ENCODE data around the gene FBXO27. TPM values are rescaled to one million over a fixed set of nuclear protein-coding genes. Genes with fewer than 3 reads are reported as not detected.

Gene FBXO27
- total and polyA plus RNA-seq, 2 of the 8 experiments (the other 6 are each of a cell fraction or from before 2014, with no cell fraction given) = 10.9 to 25.5 TPM

GRCh38 chr19:38993271-38993670, 39.1 kb downstream of the FBXO27 start:
- FAIRE-seq = no peak
- no peak overlapping the region for H3K56ac ChIP-seq (replicated peaks; ENCODE audit: insufficient read length, low read depth, low read length)
- no peaks in the 10 kb centered on the region for H3K23me2 ChIP-seq (ENCODE audit: low read depth, low read length)
- H2BK120ac ChIP-seq (replicated peaks; ENCODE audit: low read depth, low read length) = no peak overlapping the region
- H4K91ac ChIP-seq (replicated peaks; ENCODE audit: insufficient read length, low read length) = no peak overlapping the region
- H3K79me2 ChIP-seq (ENCODE audit: control insufficient read depth in 1 of 2, insufficient read depth in 2 of 2, low read length in 2 of 2) = no peaks in the 10 kb centered on the region
- no peak overlapping the region for H2BK12ac ChIP-seq (ENCODE audit: low read depth, low read length)
- no peak overlapping the region for H2BK15ac ChIP-seq (ENCODE audit: low read length)
- H2BK20ac ChIP-seq (ENCODE audit: low read length) = no peak overlapping the region
- H2BK5ac ChIP-seq (ENCODE audit: low read depth, low read length) = no peak overlapping the region
- WGBS, 2 experiments (ENCODE audit: extremely low coverage in 1 of 2, insufficient coverage in 1 of 2, insufficient read length in 1 of 2, insufficient replicate concordance in 2 of 2, low coverage in 1 of 2, low lambda C conversion rate in 2 of 2, missing lambda C conversion rate in 1 of 2) = 81% methylated on average over 3 of the region's 3 CpGs; no CpG with 5 or more reads in 1 of the 2 experiments
- H2AFZ ChIP-seq (ENCODE audit: low read length) = no peak overlapping the region
- H3K36me3 ChIP-seq (ENCODE audit: control insufficient read depth in 2 of 4, insufficient read depth in 4 of 4, low read length in 3 of 4) = no peaks in the 10 kb centered on the region
- H4K8ac ChIP-seq (ENCODE audit: extremely low read depth, insufficient read depth, low read length) = no peak overlapping the region; the same call in 1 of the 2 replicates
- H3K27ac ChIP-seq (ENCODE audit: low read depth, low read length) = no peak overlapping the region
- no peak overlapping the region for H3K18ac ChIP-seq (ENCODE audit: extremely low read depth, low read length)
- DNase-seq (ENCODE audit: low read depth in 1 of 2, low spot score in 2 of 2) = no peak
- H3K4me3 ChIP-seq (ENCODE audit: extremely low read depth in 1 of 4, insufficient read depth in 2 of 4, low read depth in 3 of 4, low read length in 4 of 4) = no peak overlapping the region
- no peaks in the 10 kb centered on the region for H4K20me1 ChIP-seq (replicated peaks in 1 of 2; ENCODE audit: control insufficient read depth in 1 of 2, insufficient read depth in 2 of 2, low read length in 2 of 2)
- no peak overlapping the region for H3K4me2 ChIP-seq (ENCODE audit: insufficient read depth in 1 of 2, low read depth in 2 of 2, low read length in 2 of 2)
- no peaks in the 10 kb centered on the region for H3K79me1 ChIP-seq (ENCODE audit: low read depth, low read length)
- H4K5ac ChIP-seq (ENCODE audit: insufficient read length, low read depth, low read length) = no peak overlapping the region
- no peak overlapping the region for H3K23ac ChIP-seq (ENCODE audit: insufficient read length)
- H3K9ac ChIP-seq (replicated peaks in 1 of 4; ENCODE audit: extremely low read depth in 1 of 4, low read depth in 3 of 4, low read length in 3 of 4) = no peak overlapping the region
- no peak overlapping the region for H2AK5ac ChIP-seq (ENCODE audit: low read depth, low read length)
- peaks cover 0 to 5% (median 2%) of the 10 kb centered on the region in 4 experiments; a peak in 4 of 7 replicates for H3K4me1 ChIP-seq (replicated peaks in 1 of 4; ENCODE audit: control insufficient read depth in 3 of 4, insufficient read depth in 4 of 4, low read length in 3 of 4)
- H3K9me3 ChIP-seq (ENCODE audit: insufficient read depth in 2 of 2, low read depth in 1 of 2, low read length in 1 of 2) = no peaks in the 10 kb centered on the region
- H3K27me3 ChIP-seq (replicated peaks in 1 of 4; ENCODE audit: control insufficient read depth in 3 of 4, extremely low read depth in 1 of 4, insufficient read depth in 3 of 4, low read length in 3 of 4) = no peaks in the 10 kb centered on the region; a peak in 1 of 7 replicates
- no peak overlapping the region for H3K4ac ChIP-seq (replicated peaks; ENCODE audit: insufficient read length, low read depth, low read length)
- CTCF ChIA-PET (ENCODE audit: partially characterized antibody) = interaction anchor here (0.7 to 4.9 kb wide), 3 partner anchors 14 to 382 kb away, joined by 3 to 32 read pairs (median 3); no protein-coding TSS in a partner anchor
- no peak overlapping the region for H3K14ac ChIP-seq (ENCODE audit: insufficient read length)
- POLR2A ChIA-PET (ENCODE audit: partially characterized antibody) = no interaction called here
- TF ChIP-seq BRCA1 (IDR thresholded peaks at IDR 0.05; ENCODE audit: low read depth, low read length) = no peak
- TF ChIP-seq TEAD4 (IDR thresholded peaks at IDR 0.05; ENCODE audit: low read depth, low read length) = no peak
- TF ChIP-seq HDAC6 (IDR thresholded peaks at IDR 0.05; ENCODE audit: low read depth, low read length) = no peak
- TF ChIP-seq RBBP5 (IDR thresholded peaks at IDR 0.05; ENCODE audit: borderline replicate concordance, low read depth, low read length) = no peak
- no peak for TF ChIP-seq CREB1 (IDR thresholded peaks at IDR 0.05)
- TF ChIP-seq SP2 (IDR thresholded peaks at IDR 0.05; ENCODE audit: low read length) = no peak

Measured in H1 (cell line).